Measurements from ENCODE around the gene TNFAIP8L3.
"Not testable (repeated sequence)": the region's sequence is repeated elsewhere in the genome, so short reads cannot be mapped to it uniquely, and the experiment has no call there.

The TNFAIP8L3 gene

GRCh38 chr15:51094606-51095569 is at the start of gene TNFAIP8L3:
Gene TNFAIP8L3, minus strand, starts transcription at chr15:51094906. Its CDS starts 311 bp downstream, at chr15:51094595.
- DNase-seq = peak; percentile 17

DNA sequence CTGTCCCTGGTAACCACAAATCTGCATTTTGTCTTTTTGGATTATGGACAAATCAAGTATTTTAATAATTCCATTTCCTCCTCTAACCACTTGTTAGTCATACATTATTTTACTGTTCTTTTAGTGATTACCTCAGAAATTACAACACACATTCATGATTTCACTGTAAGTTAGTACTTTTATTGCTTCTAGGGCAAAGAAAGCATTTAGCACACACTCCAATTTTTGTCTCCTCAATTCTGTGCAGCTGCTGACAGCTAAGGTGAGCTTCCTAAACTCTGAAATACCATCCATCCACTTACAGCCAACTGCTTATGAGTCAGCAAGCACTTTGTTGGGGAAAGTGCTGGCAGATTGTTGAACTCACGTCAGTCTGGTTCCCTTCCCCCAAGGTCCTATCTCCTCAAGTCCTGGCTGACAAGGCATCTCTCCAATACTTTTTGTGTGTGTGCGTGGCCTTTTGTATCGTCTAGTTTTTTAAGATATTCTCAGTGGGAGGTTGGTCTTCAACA is 49.4 kb upstream of the TNFAIP8L3 start:
- peak; percentile 90 for DNase-seq

GRCh38 chr15:51140347-51140746 is 45.6 kb upstream of the TNFAIP8L3 start:
- DNase-seq = not testable (repeated sequence)

DNA sequence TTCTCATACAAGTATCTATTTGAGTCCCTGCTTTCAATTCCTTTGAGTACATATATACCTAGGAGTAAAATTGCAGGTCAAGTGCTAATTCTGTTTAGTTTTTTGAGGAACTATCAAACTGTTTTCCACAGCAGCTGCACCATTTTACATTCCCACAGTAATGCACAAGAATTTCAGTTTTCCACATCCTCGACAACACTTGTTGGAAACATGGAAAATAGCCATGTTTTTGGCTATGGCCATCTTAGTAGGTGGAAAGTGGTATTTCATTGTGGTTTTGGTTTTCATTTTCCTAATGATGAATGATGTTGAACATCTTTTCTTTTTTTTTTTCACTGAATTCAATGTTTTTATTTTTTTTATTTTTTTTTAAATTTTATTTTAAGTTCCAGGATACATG is 44.4 kb upstream of the TNFAIP8L3 start:
- DNase-seq = no peak

GRCh38 chr15:51137880-51138430 is 43.2 kb upstream of the TNFAIP8L3 start:
- no peak for DNase-seq

- no peak for DNase-seq
Observed at GRCh38 chr15:51137024-51137423, 42.3 kb upstream of the TNFAIP8L3 start.

DNA sequence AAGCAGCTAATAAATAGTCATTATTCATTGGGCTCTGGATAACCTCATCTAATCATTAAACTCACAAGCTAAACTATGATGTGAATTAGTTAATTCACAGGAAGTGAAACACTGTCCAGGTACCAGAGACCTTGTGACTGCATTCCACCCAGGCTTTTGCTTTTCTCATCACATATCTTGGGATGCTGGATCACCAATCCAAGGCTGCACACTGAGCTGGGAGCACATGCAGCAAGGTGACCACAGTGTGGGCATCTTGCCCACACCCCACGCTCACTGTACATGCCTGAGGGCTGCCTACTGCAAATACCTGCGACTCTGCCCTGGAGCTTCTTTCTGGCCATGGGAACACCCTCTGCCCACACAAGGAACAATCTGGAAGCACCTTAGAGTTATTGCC is 40.6 kb upstream of the TNFAIP8L3 start:
- DNase-seq = peak; percentile 51

DNA sequence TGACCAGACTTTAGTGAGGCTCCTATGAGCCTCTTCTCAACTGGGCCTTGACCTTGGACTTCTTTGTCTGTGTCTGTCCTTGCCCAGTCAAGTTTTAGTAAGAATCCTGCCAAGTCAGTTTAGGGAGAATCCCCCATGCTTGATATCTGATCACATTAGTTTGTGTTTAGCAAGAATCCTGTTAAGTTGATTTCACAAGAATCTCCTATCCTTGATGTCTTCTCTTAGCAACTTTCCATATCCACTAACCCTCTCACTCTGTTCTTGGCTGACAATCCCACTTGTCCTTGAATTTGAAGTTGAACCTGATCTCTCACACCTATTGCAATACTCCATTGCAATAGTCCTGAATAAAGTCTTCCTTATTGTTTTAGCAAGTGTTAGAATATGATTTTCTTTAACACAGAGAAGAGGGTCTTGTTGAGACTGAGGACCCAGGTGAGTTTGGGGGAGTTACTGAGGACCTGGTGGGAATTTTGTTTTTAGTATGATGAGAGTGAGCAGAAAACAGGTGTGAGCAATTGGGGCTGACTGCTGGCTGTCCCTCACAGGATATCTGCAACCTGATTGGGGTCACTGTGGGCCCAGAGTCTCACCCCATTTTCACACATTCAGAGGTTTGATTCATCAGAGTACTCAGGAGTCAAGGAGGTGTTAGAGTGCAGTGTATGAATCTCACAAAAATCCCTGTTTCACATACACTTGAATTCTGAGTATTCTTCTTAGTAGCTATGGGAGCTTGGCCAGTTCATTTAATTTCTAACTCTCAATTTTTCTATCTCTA is 39.9 kb upstream of the TNFAIP8L3 start:
- DNase-seq = no peak

DNA sequence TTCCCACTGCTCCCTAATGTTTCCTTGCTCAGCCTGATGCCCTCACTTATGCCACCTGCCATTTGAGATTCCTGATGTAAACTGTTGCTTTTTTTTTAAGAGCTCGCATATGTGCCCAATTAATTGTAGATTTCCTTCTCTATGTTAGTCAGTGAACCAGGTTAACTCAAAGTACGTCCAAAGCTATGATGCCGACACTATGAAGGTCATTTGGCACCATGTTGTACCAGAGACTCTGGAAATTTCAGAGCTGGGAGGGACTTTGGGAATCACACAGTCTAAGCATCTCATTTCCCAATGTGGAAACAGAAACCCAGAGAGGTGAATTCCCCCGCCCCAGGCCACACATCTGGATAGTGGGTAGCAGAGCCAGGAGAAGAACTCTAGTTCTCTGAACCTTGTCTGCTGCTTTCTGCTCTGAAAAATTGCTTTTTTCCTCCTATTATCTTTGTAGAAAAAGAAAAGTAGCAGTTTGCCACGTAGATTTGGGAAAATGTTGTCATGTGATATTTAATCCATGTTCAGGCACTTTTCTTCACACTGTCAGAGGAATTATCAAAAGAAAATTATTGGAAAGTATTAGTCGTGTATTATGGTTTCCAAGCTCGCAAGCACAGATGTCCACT is 38.5 kb upstream of the TNFAIP8L3 start:
- DNase-seq = no peak

DNA sequence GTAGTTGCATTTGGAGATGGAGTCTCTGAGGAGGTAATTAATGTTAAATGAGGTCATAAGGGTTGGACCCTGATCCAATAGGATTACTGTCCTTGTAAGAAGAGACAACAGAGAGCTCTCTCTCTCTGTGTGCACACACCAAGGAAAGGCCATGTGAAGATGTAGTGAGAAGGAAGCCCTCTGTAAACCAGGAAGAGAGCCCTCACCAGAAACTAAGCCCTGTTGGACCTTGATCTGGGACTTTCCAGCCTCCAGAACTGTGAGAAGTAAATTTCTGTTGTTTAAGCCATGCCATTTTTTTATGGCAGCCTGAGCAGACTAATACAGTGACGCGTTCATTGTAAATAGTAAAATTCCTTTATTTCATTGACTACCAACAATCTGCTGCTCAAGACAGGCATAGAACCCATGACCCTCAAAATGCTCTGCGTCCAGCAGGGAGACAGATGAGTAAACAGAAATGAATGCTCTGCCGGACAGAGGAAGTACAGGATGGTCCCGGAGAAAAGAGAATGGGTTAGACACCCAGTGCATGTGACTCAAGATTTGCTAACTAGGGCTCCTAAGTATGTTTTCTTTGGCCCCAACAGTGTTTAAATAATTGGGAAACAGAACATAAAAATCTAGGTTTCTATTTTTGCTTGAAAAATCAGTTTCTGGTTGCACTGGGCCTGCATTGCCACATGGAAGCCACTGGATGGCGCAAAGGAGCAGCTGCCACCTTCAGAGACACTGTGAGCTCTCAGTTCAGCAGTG is 37.9 kb upstream of the TNFAIP8L3 start:
- DNase-seq = peak; percentile 91

DNA sequence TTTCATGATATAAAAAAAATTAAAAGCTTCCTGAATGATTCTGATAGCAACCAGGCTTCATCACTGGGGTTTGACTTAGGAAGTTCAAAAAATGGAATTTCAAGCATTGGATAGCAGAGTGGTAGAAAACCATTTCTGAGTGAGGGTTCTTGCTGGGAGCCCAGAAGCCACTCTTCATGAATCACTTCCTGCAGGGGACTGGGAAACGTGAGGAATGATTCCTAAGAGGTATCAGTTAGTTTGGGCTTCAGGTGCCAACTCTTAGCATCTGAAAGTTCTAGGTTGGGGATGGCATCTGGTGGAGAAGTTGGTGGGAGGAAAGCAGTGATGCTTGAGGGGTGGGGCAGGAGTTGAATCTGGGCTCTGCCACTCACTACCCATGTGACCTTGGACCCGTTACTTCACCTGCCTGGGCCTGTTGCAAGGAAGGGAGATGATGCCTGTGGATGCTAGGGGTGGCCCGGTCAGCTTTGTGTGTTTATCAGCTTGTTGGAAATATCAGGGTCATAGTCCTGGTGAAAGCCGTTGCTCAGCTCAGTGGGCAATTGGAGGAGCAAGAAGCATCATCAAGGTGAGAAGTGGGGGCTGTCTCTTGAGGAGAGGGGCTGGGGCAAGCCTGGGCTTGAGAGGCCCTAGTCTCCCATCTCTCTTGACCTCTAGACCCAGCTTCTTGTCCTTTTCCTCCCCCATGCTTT is 37.0 kb upstream of the TNFAIP8L3 start:
- DNase-seq = no peak

- no peak for DNase-seq
Observed at GRCh38 chr15:51130344-51130743, 35.6 kb upstream of the TNFAIP8L3 start.

- no peak for DNase-seq
Observed at GRCh38 chr15:51129535-51130188, 35.0 kb upstream of the TNFAIP8L3 start.

- DNase-seq = no peak
Observed at GRCh38 chr15:51128701-51129100, 34.0 kb upstream of the TNFAIP8L3 start.

- DNase-seq = no peak
Observed at GRCh38 chr15:51126842-51127241, 32.1 kb upstream of the TNFAIP8L3 start.

GRCh38 chr15:51123002-51123401 is 28.3 kb upstream of the TNFAIP8L3 start:
- DNase-seq = not testable (repeated sequence)

GRCh38 chr15:51121631-51122225 is 27.0 kb upstream of the TNFAIP8L3 start:
- DNase-seq = no peak

DNA sequence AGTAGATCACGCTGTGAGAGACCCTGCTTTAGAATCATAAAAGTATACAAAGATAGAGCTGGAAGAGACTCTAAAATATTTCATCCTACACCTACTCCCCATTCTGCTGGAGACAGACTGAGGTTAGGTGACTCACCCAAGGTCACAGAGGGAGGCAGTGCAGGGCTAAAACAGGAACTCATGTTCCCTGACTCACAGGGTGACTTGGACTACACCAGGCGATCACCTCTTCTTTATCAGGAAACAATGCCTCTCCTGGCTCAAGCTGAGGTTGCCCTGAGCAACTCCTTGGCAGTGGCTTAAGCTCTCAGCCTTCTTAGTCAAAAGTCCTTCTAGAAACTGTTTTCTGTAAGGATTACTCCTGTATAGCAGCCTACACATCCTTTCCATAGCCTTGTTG is 26.4 kb upstream of the TNFAIP8L3 start:
- peak; percentile 100 for DNase-seq

DNA sequence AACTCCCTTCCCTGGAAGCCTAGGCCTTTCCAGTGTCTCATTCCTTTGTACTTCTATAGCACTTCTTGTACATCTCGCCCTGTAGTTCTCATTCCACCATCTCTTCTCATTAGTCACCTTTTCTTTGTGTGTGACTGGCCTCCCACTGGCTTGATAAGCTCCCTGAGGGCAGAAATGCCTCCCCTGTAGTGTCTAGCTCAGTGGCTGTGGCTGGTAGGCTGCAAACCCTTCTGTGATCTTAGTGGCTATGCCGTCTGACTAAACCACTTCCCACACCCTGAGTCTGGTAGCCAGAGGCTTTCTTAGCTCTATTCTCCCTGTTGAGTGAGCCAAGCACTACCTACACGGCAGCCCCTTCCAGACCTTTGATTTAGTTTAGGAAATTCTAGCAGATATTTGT is 24.4 kb upstream of the TNFAIP8L3 start:
- peak; percentile 46 for DNase-seq

DNA sequence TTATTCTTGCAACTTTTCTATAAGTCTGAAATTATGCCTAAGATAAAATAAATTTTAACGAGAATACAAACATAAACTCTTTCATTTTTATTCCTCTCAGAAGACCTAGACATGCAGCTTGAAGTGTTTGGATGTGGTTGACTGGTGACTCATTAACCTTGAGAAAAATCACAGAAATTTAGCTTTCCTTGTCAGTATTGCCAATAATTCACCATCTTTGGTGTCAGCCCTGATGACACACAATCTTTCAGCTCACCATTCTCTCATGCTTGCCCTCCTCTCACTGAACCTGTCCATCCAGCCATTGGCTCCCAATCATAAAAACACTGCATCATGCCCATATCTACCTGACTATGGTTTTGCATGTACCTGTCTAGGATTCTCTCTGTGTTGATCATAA is 22.6 kb upstream of the TNFAIP8L3 start:
- DNase-seq = no peak
